AG20443 (cell line): Measurements from ENCODE around the gene SOX11.

Source experiments
- DNase-seq: peaks from one replicate; pipeline ENCODE4 v3.0.0; 2012; ENCODE audit warnings: low spot score, mixed read lengths

The SOX11 gene

GRCh38 chr2:5723791-5724735 lies 31.9 kb downstream of the SOX11 start:
- DNase-seq: no peak

- no peak for DNase-seq
Observed at GRCh38 chr2:5725072-5725471, 32.9 kb downstream of the SOX11 start.

- DNase-seq: no peak
Observed at GRCh38 chr2:5725794-5726463, 33.7 kb downstream of the SOX11 start.

- DNase-seq: no peak
Observed at GRCh38 chr2:5727235-5727634, 35.1 kb downstream of the SOX11 start.

- no peak for DNase-seq
Observed at GRCh38 chr2:5729416-5729815, 37.2 kb downstream of the SOX11 start.

GRCh38 chr2:5730386-5730785 lies 38.2 kb downstream of the SOX11 start:
- no peak for DNase-seq

GRCh38 chr2:5734859-5735520 lies 42.8 kb downstream of the SOX11 start:
- no peak for DNase-seq

- DNase-seq: no peak
Observed at GRCh38 chr2:5735521-5735861, 43.3 kb downstream of the SOX11 start.

- DNase-seq: no peak
Observed at GRCh38 chr2:5736050-5736449, 43.9 kb downstream of the SOX11 start.

- no peak for DNase-seq
Observed at GRCh38 chr2:5736886-5737285, 44.7 kb downstream of the SOX11 start.

GRCh38 chr2:5740053-5740452 lies 47.9 kb downstream of the SOX11 start:
- DNase-seq: no peak

- no peak for DNase-seq
Observed at GRCh38 chr2:5740817-5741216, 48.6 kb downstream of the SOX11 start.

- no peak for DNase-seq
Observed at GRCh38 chr2:5741242-5741641, 49.1 kb downstream of the SOX11 start.

GRCh38 chr2:5742126-5742525 lies 49.9 kb downstream of the SOX11 start:
- no peak for DNase-seq

GRCh38 chr2:5748391-5748790 lies 56.2 kb downstream of the SOX11 start:
- DNase-seq: no peak

- DNase-seq: no peak
Observed at GRCh38 chr2:5748946-5749345, 56.8 kb downstream of the SOX11 start.

GRCh38 chr2:5749347-5749746 lies 57.2 kb downstream of the SOX11 start:
- DNase-seq: no peak
